ENCODE data around the gene TMEM53.

The TMEM53 gene

GRCh38 chr1:44611419-44611818 is 62.9 kb downstream of the TMEM53 start:
- no peaks in the 10 kb centered on the region for H4K20me1 ChIP-seq (ENCODE audit: insufficient read depth, low read length)
- H2AFZ ChIP-seq (ENCODE audit: low read length) = no peak overlapping the region
- no peak overlapping the region for H3K9ac ChIP-seq (ENCODE audit: low read length)
- H3K27me3 ChIP-seq (replicated peaks; ENCODE audit: insufficient read depth, low read length) = peaks cover 8% of the 10 kb centered on the region; the same call in 1 of the 2 replicates
- H3K4me2 ChIP-seq (ENCODE audit: low read depth, low read length) = no peak overlapping the region
- H3K9me3 ChIP-seq (replicated peaks; ENCODE audit: insufficient read depth, low read length) = no peaks in the 10 kb centered on the region
- H3F3A ChIP-seq (ENCODE audit: insufficient read depth, low read length) = no peaks in the 10 kb centered on the region
- no peaks in the 10 kb centered on the region for H3K79me2 ChIP-seq (ENCODE audit: low read length)
- H3K9me2 ChIP-seq (replicated peaks; ENCODE audit: insufficient read depth, low read length) = no peaks in the 10 kb centered on the region
- no peaks in the 10 kb centered on the region for H3K4me1 ChIP-seq (ENCODE audit: low read length)
- H3K27ac ChIP-seq (ENCODE audit: low read length) = no peak overlapping the region
- TF ChIP-seq EZH2 (optimal IDR thresholded peaks at IDR 0.05; ENCODE audit: low read depth, low read length) = no peak
- no peak for TF ChIP-seq EZH2phosphoT487 (IDR thresholded peaks at IDR 0.05; ENCODE audit: low read length)
- TF ChIP-seq CTCF (IDR thresholded peaks at IDR 0.05; ENCODE audit: low read length) = no peak
- no peak overlapping the region for H3K4me3 ChIP-seq (ENCODE audit: low read length)
- no peak for DNase-seq
- no peaks in the 10 kb centered on the region for H3K36me3 ChIP-seq (replicated peaks; ENCODE audit: insufficient read depth, low read length)

DNA sequence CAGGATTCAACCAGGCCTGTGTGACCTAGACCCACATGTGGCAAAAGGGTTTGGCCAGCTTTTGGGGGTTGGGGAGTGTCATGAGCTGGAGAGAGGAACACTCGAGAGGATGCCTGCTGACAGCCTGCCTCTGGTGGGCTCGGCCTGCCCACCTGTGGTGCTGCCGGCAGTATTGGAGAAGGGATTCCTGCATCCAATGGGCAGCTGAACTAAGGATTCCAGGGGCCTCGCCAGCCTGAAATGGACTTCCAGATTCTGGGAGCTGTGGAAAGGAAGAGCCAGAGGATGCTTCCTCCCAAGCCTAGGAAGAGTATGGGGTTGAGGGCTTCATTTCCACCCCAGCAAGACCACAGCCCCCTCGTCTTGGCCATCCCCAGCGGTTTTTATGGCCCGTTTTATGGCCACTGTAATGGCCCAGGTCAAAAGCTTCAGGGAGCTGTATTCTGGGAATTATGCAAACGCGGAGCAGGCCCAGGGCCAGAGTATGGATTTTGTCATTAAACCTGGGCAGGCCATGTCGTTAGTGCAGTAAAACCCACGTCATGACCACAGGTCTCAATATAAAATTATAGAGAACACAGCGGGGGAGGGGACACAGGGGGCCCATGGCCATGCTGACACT is 63.6 kb downstream of the TMEM53 start:
- no peak for DNase-seq
- Histone ChIP-seq H3F3A (ENCODE audit: insufficient read depth, low read length) (no peaks in the 10 kb centered on the region), H3K4me2 (ENCODE audit: low read depth, low read length) (no peak overlapping the region), H3K36me3 (replicated peaks; ENCODE audit: insufficient read depth, low read length) (no peaks in the 10 kb centered on the region), H3K9me3 (replicated peaks; ENCODE audit: insufficient read depth, low read length) (no peaks in the 10 kb centered on the region), H3K9ac (ENCODE audit: low read length) (no peak overlapping the region), H3K4me1 (ENCODE audit: low read length) (no peaks in the 10 kb centered on the region), H3K27me3 (replicated peaks; ENCODE audit: insufficient read depth, low read length) (peaks cover 10% of the 10 kb centered on the region; the same call in 1 of the 2 replicates), H3K9me2 (replicated peaks; ENCODE audit: insufficient read depth, low read length) (no peaks in the 10 kb centered on the region), H3K79me2 (ENCODE audit: low read length) (no peaks in the 10 kb centered on the region), H2AFZ (ENCODE audit: low read length) (no peak overlapping the region), H3K27ac (ENCODE audit: low read length) (no peak overlapping the region), H3K4me3 (ENCODE audit: low read length) (no peak overlapping the region), H4K20me1 (ENCODE audit: insufficient read depth, low read length) (no peaks in the 10 kb centered on the region)
- TF ChIP-seq EZH2phosphoT487 (IDR thresholded peaks at IDR 0.05; ENCODE audit: low read length) = no peak
- no peak for TF ChIP-seq CTCF (IDR thresholded peaks at IDR 0.05; ENCODE audit: low read length)
- no peak for TF ChIP-seq EZH2 (optimal IDR thresholded peaks at IDR 0.05; ENCODE audit: low read depth, low read length)

GRCh38 chr1:44609768-44610526 is 64.3 kb downstream of the TMEM53 start:
- no peak overlapping the region for H3K4me2 ChIP-seq (ENCODE audit: low read depth, low read length)
- no peaks in the 10 kb centered on the region for H3K36me3 ChIP-seq (replicated peaks; ENCODE audit: insufficient read depth, low read length)
- H3K27ac ChIP-seq (ENCODE audit: low read length) = no peak overlapping the region
- H3K27me3 ChIP-seq (replicated peaks; ENCODE audit: insufficient read depth, low read length) = peaks cover 10% of the 10 kb centered on the region; the same call in 1 of the 2 replicates
- H3F3A ChIP-seq (ENCODE audit: insufficient read depth, low read length) = no peaks in the 10 kb centered on the region
- no peak for DNase-seq
- H3K9me3 ChIP-seq (replicated peaks; ENCODE audit: insufficient read depth, low read length) = no peaks in the 10 kb centered on the region
- H4K20me1 ChIP-seq (ENCODE audit: insufficient read depth, low read length) = no peaks in the 10 kb centered on the region
- no peaks in the 10 kb centered on the region for H3K4me1 ChIP-seq (ENCODE audit: low read length)
- no peaks in the 10 kb centered on the region for H3K79me2 ChIP-seq (ENCODE audit: low read length)
- TF ChIP-seq EZH2 (optimal IDR thresholded peaks at IDR 0.05; ENCODE audit: low read depth, low read length) = no peak
- no peak for TF ChIP-seq CTCF (IDR thresholded peaks at IDR 0.05; ENCODE audit: low read length)
- no peak for TF ChIP-seq EZH2phosphoT487 (IDR thresholded peaks at IDR 0.05; ENCODE audit: low read length)
- H2AFZ ChIP-seq (ENCODE audit: low read length) = no peak overlapping the region
- no peaks in the 10 kb centered on the region for H3K9me2 ChIP-seq (replicated peaks; ENCODE audit: insufficient read depth, low read length)
- no peak overlapping the region for H3K9ac ChIP-seq (ENCODE audit: low read length)
- no peak overlapping the region for H3K4me3 ChIP-seq (ENCODE audit: low read length)

All from MM.1S (cell line).